ELF-1 (cell line): ENCODE measurements around the gene WLS.

Experiments
- DNase-seq: peaks from one replicate; pipeline ENCODE4 v3.0.0-alpha.2; 2016; ENCODE audit warnings: low read depth, low spot score

WLS gene

DNA sequence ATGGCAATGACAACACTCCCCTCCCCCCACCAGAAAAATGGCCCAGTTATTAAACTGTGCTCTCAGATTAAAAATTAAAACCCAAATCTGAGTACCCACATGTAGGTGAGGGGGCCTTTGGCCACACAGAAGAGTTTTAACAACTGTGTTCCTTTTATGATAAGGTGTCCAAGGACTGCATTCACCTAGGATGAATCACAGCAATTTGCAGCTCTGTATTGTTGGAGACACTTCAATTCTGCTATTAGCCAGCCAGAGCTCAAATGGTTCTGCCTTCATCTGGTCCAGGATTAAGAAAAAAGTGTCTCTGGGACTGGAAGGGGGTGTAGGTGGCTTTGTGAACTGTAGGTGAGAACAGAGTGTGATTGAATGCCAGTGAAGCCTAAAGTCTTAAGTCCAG lies 138.6 kb downstream of the WLS start:
- no peak for DNase-seq

DNA sequence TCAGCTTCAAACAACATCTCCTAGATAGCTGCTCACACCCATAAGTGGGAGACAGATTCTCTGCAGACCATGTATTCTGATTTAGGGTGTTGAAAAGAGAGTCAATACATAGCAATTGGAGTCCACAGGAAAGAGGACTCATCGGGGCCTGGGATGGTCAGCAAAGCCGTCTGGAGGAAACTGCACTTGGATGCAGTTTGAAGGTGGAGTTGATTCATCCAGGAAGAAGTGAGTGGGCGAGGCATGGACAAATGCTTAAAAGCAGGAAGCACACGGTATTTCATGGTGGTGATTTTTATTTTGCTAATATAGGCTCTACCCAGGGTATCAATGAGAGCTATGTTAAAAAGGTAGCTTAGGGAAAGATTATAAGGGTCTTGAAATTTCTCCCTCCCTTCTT lies 145.1 kb downstream of the WLS start:
- DNase-seq = no peak

DNA sequence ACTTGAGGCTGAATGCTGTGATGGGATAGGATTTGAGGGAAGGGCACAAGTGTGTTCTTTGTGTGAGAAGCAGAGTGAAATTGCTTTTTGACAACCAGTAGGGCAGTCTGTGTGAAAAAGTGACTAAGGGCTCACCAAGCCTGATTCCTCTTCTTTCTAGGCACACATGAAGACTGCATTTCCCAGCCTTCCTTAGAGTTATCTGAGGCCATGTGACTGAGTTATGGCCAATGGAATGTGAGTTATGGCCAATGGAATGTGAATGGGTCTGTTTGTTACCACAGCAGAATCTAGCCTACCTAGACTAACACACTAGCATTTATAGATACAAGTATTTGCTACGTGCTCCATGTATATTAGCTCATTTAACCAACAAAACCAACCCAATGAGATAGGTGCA lies 146.6 kb downstream of the WLS start:
- no peak for DNase-seq

DNA sequence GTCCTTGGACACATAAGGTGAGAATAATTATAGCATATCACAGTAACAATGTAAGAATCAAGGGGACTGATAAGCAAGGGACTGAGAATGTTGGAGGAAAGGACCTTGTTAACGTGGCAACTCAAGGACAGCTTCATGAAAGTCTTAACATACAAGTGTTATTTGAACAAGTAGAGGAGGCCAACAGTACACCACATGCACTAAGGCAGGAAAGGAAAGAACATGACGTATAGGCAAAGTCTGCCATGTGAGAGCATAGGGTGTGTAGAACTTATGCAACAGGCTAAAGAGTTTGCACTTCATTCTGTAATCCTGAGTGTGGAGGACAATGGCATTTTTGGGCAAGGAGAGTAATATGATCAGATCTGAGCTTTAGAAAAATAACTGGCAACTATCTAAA lies 148.6 kb downstream of the WLS start:
- DNase-seq = no peak

DNA sequence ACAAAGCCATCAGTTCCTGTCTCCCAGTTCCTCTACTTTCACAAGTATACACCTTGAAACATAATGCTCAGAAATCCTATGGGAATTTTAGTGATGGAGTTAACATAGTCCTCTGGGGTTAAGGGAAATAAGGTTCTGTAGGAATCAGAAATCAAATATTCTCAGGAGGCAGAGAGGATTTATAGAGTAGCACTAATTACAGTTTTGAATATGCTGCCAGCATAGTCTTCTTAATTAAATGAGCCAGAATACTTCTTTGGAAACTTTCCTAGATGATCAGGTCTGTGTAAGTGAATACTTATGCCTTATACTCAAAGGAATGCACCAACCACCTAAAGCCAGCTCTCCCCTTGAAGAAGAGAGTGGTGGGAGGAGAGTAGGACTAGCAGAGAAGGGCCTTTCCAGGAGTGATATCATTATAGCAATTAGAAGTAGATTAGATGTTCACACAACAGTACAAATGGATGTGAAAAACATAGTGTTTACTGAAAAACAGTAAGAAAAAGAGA lies 150.5 kb downstream of the WLS start:
- DNase-seq = no peak

DNA sequence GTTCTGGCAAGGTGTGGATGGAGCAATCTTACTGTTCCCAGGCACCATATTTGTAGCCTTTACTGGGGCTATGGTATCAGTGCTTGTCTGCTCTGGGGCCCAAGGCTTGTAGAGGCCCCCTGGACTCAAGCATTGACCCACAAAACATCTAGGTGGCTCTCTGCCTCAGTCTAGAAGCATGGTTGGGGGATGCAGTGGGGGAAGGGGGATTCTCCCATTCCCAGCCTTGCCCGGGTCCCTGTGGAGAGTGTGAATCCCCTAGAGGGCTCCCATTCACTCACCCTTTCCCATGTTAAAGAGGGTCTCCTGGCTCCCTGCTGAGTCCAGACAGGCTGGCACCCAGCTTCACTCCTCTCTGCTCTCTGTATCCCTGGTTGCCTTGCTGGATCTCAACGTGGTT lies 153.7 kb downstream of the WLS start:
- no peak for DNase-seq
